PC-9 (cell line): ENCODE measurements around the gene SELENBP1. TPM values are rescaled to one million over a fixed set of nuclear protein-coding genes. Genes with fewer than 3 reads are reported as not detected.

Experiments
- Bru-seq: library from RNA; stranded (reverse); fragments of 400-500 nt; gene quantifications from one replicate; lab custom pipeline; 2021; lab: Mats Ljungman, UMichigan
- BruChase-seq, 2 experiments: library from RNA; stranded (reverse); fragments of 400-500 nt; gene quantifications; one replicate each; lab custom pipeline; 2021; lab: Mats Ljungman, UMichigan
- BruUV-seq: library from RNA; stranded (reverse); fragments of 400-500 nt; replicated peaks from 2 replicates; lab custom pipeline; 2021; lab: Mats Ljungman, UMichigan
- CTCF ChIA-PET: fragments of 300-600 bp; sonication (Branson Sonifier 250); formaldehyde crosslinking; loops from one replicate; lab custom pipeline; 2022; ENCODE audit warnings: antibody characterized with exemption; lab: Charles Lee
- POLR2A ChIA-PET: fragments of 300-600 bp; sonication (Branson Sonifier 250); formaldehyde crosslinking; loops from one replicate; lab custom pipeline; 2022; ENCODE audit warnings: antibody characterized with exemption; ENCODE audit not compliant: unreplicated experiment; lab: Charles Lee
- DNase-seq, 2 experiments: peaks; one replicate each; pipeline versions ENCODE4 v3.0.0 to v3.0.0-alpha.2; 2015 to 2022; ENCODE audit warnings: mixed read lengths in 1 of 2
- H2AFZ ChIP-seq: fragments of 200-600 bp; sonication (generic); 2 replicates; pipeline ENCODE4 v1.8.1; 2017; ENCODE audit warnings: antibody characterized with exemption
- H3F3A ChIP-seq: fragments of 200-600 bp; sonication (generic); 2 replicates; pipeline ENCODE4 v1.8.1; 2017; ENCODE audit warnings: antibody characterized with exemption, mild to moderate bottlenecking, low read depth; ENCODE audit not compliant: insufficient read depth
- H3K27ac ChIP-seq: fragments of 200-600 bp; sonication (generic); 2 replicates; pipeline ENCODE4 v1.6.1; 2016; ENCODE audit warnings: mixed run types
- H3K27me3 ChIP-seq: fragments of 200-600 bp; sonication (generic); 2 replicates; pipeline ENCODE4 v1.6.1; 2016; ENCODE audit warnings: low read depth, mixed run types; ENCODE audit not compliant: insufficient read depth
- H3K36me3 ChIP-seq: fragments of 200-600 bp; sonication (generic); 2 replicates; pipeline ENCODE4 v1.6.1; 2016; ENCODE audit warnings: low read depth, mixed run types
- H3K4me1 ChIP-seq: fragments of 200-600 bp; sonication (generic); replicated peaks from 2 replicates; pipeline ENCODE4 v1.6.1; 2016; ENCODE audit warnings: mixed run types; ENCODE audit not compliant: insufficient read depth
- H3K4me2 ChIP-seq: fragments of 200-600 bp; sonication (generic); 2 replicates; pipeline ENCODE4 v1.6.1; 2017; ENCODE audit warnings: mixed run types
- H3K4me3 ChIP-seq: fragments of 200-600 bp; sonication (generic); 2 replicates; pipeline ENCODE4 v1.6.1; 2016; ENCODE audit warnings: mixed run types
- H3K79me2 ChIP-seq: fragments of 200-600 bp; sonication (generic); 2 replicates; pipeline ENCODE4 v1.6.1; 2017; ENCODE audit warnings: low read depth, mixed run types
- H3K9me2 ChIP-seq: fragments of 200-600 bp; sonication (generic); 2 replicates; pipeline ENCODE4 v1.8.1; 2017; ENCODE audit warnings: mild to moderate bottlenecking; ENCODE audit not compliant: insufficient read depth
- H3K9me3 ChIP-seq: fragments of 200-600 bp; sonication (generic); 2 replicates; pipeline ENCODE4 v1.8.1; 2016; ENCODE audit warnings: low read depth; ENCODE audit not compliant: insufficient read depth
- H4K20me1 ChIP-seq: fragments of 200-600 bp; sonication (generic); 2 replicates; pipeline ENCODE4 v1.8.1; 2017; ENCODE audit not compliant: insufficient read depth
- EZH2 ChIP-seq: fragments of 200-600 bp; sonication (generic); IDR thresholded peaks from 2 replicates; pipeline ENCODE4 v1.8.0; 2017; ENCODE audit warnings: antibody characterized with exemption, low read depth
- intact Hi-C: fragments of 100-400 bp; cut with micrococcal nuclease; formaldehyde crosslinking; loops from one replicate; pipeline ENCODE4 v1.10.0; 2022; ENCODE audit not compliant: unreplicated experiment
- long read RNA-seq: library from polyadenylated mRNA; stranded (forward); transcript quantifications from one replicate; pipeline ENCODE4 v2.0.0, GENCODE V29; 2022
- total RNA-seq: library from RNA; stranded (reverse); gene quantifications from 2 replicates; pipeline ENCODE4 v1.2.3, GENCODE V29; 2021
- TF ChIP-seq, protein P1 (sequence below): fragments of 200-600 bp; sonication (generic); conservative IDR thresholded peaks from 2 replicates; pipeline ENCODE4 v1.6.1; 2017; ENCODE audit warnings: mixed run types, antibody characterized with exemption, mild to moderate bottlenecking, moderate library complexity

Gene SELENBP1
- 11.3 and 18.4 TPM in 2 replicates for total RNA-seq
- percentile 30 among the genes with signal in this experiment for Bru-seq, nascent RNA
- BruChase-seq, experiment 1, labeled RNA remaining after a 2-hour chase: percentile 41 among the genes with signal in this experiment
- BruChase-seq, experiment 2, labeled RNA remaining after a 6-hour chase: percentile 47 among the genes with signal in this experiment
- long read RNA-seq, transcript SELENBP1-201 (12 exons, 1,752 nt): major isoform, 29 of 59 reads
- long read RNA-seq, transcript SELENBP1-214 (10 exons, 2,128 nt): minor isoform, 7 of 59 reads
- long read RNA-seq, partial matches to known transcripts: 5 of 59 reads
- long read RNA-seq, other reads (novel, unspliced or antisense): 11 of 59 reads

GRCh38 chr1:151372058-151372934, at the start of gene SELENBP1:
SELENBP1 (minus strand) TSS chr1:151372705; CDS start chr1:151372641, 64 bp downstream.
- ChIA-PET POLR2A (interaction anchor here (0.6 to 0.8 kb wide), 4 partner anchors 160 to 427 kb away, joined by 3 to 4 read pairs (median 3); no protein-coding TSS in a partner anchor), CTCF (no interaction called here)
- TSS peak; percentile 62 for BruUV-seq
- H3K79me2 ChIP-seq: no peaks in the 10 kb centered on the region
- TF ChIP-seq, protein P1, sequence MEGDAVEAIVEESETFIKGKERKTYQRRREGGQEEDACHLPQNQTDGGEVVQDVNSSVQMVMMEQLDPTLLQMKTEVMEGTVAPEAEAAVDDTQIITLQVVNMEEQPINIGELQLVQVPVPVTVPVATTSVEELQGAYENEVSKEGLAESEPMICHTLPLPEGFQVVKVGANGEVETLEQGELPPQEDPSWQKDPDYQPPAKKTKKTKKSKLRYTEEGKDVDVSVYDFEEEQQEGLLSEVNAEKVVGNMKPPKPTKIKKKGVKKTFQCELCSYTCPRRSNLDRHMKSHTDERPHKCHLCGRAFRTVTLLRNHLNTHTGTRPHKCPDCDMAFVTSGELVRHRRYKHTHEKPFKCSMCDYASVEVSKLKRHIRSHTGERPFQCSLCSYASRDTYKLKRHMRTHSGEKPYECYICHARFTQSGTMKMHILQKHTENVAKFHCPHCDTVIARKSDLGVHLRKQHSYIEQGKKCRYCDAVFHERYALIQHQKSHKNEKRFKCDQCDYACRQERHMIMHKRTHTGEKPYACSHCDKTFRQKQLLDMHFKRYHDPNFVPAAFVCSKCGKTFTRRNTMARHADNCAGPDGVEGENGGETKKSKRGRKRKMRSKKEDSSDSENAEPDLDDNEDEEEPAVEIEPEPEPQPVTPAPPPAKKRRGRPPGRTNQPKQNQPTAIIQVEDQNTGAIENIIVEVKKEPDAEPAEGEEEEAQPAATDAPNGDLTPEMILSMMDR: no peak
- TF ChIP-seq EZH2: no peak
- no peaks in the 10 kb centered on the region for H3K27me3 ChIP-seq
- intact Hi-C loops: no loop called here
- H3K4me2 ChIP-seq: peak within 1 kb of the TSS; percentile 34; the same call in 1 of the 2 replicates
- no peaks in the 10 kb centered on the region for H3K9me2 ChIP-seq
- no peak within 1 kb of the TSS for H2AFZ ChIP-seq
- H3K4me3 ChIP-seq: no peak within 1 kb of the TSS
- H3K36me3 ChIP-seq: no peaks in the 10 kb centered on the region
- no peaks in the 10 kb centered on the region for H4K20me1 ChIP-seq
- H3F3A ChIP-seq: peaks cover 5% of the 10 kb centered on the region; the same call in 1 of the 2 replicates
- no peaks in the 10 kb centered on the region; the same call in 1 of the 2 replicates for H3K4me1 ChIP-seq
- H3K27ac ChIP-seq: no peak within 1 kb of the TSS
- DNase-seq: peak in 1 of 2 experiments; percentile 62
- no peaks in the 10 kb centered on the region for H3K9me3 ChIP-seq

- TF ChIP-seq EZH2: no peak
- TF ChIP-seq, protein P1: no peak
- H2AFZ ChIP-seq: no peak overlapping the region
- no peak overlapping the region for H3K4me2 ChIP-seq
- no peaks in the 10 kb centered on the region for H3K9me3 ChIP-seq
- BruUV-seq: no TSS peak
- intact Hi-C loops: no loop called here
- peaks cover 3% of the 10 kb centered on the region; the same call in 1 of the 2 replicates for H3K36me3 ChIP-seq
- 0 out of 2 replicates have a peak, but pooled peaks cover 2% of the 10 kb centered on the region for H4K20me1 ChIP-seq
- CTCF ChIA-PET: interaction anchor here (0.6 kb wide), 1 partner anchor 593 kb away, joined by 6 read pairs; no protein-coding TSS in a partner anchor
- POLR2A ChIA-PET: no interaction called here
- H3K4me1 ChIP-seq: no peaks in the 10 kb centered on the region
- no peak overlapping the region for H3K27ac ChIP-seq
- no peak overlapping the region for H3K4me3 ChIP-seq
- H3K79me2 ChIP-seq: no peaks in the 10 kb centered on the region
- DNase-seq: no peak
- no peaks in the 10 kb centered on the region for H3K27me3 ChIP-seq
- H3F3A ChIP-seq: 0 out of 2 replicates have a peak, but pooled peaks cover 3% of the 10 kb centered on the region
- no peaks in the 10 kb centered on the region for H3K9me2 ChIP-seq
Measured at GRCh38 chr1:151419819-151420218, 47.3 kb upstream of the SELENBP1 start.

DNA sequence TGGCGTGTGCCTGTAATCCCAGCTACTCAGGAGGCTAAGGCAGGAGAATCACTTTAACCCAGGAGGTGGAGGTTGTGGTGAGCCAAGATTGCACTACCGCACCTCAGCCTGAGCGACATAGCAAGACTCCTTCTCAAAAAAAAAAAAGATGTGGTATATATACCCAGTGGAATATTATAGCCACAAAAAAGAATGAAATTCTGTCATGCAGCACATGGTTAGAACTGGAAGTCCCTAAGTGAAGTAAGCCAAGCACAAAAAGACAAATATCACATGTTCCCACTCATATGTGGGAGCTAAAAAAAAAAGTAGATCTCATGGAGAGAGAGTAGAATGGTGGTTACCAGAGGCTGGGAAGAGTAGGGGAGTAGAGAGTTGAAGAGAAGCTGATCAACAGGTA, 45.6 kb upstream of the SELENBP1 start:
- intact Hi-C loops: no loop called here
- no peaks in the 10 kb centered on the region for H3K9me2 ChIP-seq
- ChIA-PET POLR2A (no interaction called here), CTCF (interaction anchor here (0.6 kb wide), 2 partner anchors 19 to 114 kb away, joined by 3 to 7 read pairs; no protein-coding TSS in a partner anchor)
- no peak overlapping the region for H3K27ac ChIP-seq
- no peak overlapping the region for H3K4me3 ChIP-seq
- peaks cover 3% of the 10 kb centered on the region; the same call in 1 of the 2 replicates for H3K36me3 ChIP-seq
- H3K4me2 ChIP-seq: no peak overlapping the region
- H3K9me3 ChIP-seq: no peaks in the 10 kb centered on the region
- no peaks in the 10 kb centered on the region for H3K27me3 ChIP-seq
- H4K20me1 ChIP-seq: no peaks in the 10 kb centered on the region
- H3F3A ChIP-seq: no peaks in the 10 kb centered on the region
- no peaks in the 10 kb centered on the region for H3K79me2 ChIP-seq
- H2AFZ ChIP-seq: no peak overlapping the region
- no peak for TF ChIP-seq EZH2
- TF ChIP-seq, protein P1: no peak
- no peak for DNase-seq
- no peaks in the 10 kb centered on the region for H3K4me1 ChIP-seq
- BruUV-seq: no TSS peak
